HG03066 (cell line): ENCODE measurements around the gene ZBTB25.

Source experiments
- ATAC-seq: cut with Tn5 transposase; IDR thresholded peaks from one replicate; pipeline ENCODE4 v1.9.1; 2021; ENCODE audit warnings: low read depth; ENCODE audit not compliant: unreplicated experiment

Gene ZBTB25

DNA sequence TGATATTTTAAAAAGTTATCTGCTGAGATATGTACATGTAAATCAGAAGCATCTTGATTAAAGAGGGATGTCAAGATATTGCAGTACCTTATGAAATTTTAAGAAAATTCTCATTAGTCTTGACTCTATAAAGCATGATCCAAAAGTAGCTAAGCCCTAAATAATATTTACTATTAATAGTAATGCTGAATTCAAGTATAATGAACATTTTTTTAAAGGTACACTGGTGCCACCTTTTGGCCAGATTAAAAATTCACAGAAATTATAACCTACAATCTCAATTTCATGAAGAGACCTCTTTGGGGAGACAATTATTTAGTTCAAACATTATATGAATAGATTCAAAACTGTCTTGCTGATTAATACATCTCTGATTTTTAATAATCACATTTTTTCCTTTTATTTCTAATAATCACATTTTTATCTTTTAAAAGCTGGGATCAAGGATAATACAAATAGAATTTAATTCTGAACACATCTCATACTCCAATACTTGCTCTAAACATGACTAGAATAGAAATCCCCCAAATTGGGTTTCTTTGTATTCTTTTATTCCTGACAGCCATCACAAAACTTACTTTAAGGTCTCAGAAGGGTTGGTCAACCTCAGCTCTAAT lies 24.9 kb downstream of the ZBTB25 start:
- ATAC-seq = no peak

DNA sequence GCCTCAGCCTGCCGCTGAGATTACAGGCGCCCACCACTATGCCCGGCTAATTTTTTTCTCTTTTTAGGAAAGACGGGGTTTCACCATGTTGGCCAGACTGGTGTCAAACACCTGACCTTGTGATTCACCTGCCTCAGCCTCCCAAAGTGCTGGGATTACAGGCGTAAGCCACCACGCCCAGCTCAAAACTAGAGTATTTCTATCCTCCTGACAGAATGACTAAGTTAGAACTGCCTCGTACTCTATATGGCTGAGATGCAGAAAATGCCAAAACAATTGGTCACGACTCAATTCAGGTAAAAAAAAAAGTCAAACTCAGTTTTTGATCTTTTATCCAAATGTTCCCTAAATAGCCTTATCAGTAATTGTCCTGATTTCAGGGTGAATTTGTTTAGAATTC lies 27.2 kb downstream of the ZBTB25 start:
- no peak for ATAC-seq

DNA sequence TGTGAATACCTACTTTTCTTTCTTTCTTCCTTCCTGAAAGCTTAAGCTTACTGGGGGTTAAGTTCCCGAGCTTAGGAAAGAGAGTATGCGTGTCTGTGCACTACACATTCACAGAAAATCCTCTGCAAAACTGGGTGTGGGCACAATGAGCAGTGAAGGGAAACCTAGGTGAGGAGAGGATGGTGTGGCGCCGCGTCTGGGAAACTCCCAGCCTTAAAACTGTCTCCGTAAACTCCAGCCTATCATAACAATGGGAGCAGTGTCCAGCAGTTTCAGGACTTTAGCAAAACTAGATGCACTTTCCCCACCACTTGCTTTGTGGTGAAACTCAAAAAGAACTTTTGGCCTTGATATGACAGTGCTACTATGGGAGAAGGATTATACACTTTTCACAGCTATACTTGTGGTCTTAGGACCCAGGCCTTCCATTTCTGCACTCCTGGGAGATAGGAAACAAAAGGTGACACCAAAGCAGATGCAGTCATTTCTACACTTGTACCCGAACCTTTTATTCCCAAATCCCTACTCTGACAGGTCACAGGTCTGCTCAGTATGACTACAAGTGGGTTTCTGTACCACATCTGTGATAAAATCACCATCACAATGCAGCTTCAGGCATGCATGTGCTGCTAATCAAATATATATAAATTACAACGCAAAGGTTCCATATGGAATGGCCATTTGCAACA lies 27.9 kb downstream of the ZBTB25 start:
- ATAC-seq = no peak

DNA sequence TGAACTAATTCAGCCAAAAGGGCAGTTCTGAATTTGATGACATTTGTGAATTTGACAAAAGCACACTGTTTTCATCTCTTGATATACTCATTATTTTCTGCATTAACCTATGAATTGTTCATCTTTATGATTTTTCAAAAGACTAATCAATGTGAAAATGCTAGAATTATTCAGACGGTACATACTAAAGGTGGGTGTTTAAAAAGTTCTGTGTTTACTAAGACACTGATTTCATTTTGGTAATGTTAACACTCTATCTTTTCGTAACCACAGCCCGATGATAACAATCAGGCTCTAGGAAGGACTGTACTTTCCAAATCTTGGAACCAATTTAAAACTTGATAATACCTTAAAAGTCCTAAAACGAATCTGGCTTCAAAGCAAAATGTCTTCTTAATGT lies 28.9 kb downstream of the ZBTB25 start:
- no peak for ATAC-seq

DNA sequence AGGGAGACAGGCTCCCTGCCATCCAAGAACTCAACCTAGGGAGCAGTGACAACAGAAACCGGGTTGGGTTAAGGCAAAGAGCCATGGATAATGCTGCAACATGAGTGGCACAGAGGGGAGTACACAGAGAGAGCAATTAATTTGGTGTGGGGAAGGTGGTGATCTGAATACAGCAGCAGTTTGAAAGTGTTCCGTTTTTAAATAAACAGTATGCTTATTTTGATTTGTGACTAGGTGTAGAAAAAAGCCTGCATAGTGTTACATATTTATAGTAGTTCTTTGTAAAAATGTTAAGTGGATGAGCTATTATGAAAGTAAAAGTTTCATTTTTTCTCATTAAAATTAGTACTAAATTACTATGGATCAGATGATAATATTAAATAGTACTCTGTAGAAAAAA lies 29.6 kb downstream of the ZBTB25 start:
- ATAC-seq = no peak

DNA sequence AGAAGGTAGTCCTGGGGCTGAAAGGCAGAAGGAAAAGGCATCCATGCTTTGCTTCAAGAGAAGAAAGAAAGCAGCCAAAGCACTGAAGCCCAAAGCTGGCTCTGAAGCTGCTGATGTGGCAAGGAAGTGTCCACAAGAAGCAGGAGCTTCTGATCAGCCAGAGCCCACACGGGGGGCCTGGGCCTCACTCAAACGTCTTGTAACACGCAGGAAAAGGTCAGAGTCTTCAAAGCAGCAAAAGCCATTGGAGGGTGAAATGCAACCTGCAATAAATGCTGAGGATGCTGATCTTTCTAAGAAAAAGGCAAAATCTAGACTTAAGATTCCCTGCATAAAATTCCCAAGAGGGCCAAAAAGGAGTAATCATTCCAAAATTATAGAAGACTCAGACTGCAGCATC lies 35.2 kb downstream of the ZBTB25 start:
- ATAC-seq = no peak

DNA sequence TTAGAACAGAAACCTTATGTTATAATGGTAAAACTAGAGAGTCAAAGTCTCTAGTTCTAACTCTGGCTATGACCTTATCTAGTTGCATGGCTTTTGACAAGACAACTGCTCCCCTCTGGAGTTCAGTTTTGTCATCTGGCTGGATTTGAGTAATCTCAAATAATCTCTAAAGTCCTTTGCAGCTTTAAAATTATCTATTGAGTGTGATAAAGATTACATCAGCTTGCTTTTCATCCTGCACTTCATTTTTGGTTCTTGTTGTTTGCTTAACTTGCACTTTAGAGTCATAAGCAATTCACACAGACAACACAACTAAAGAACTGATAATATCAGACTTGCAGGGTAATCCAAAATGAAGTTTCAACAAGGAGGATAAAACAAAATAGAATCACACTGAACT lies 36.1 kb downstream of the ZBTB25 start:
- no peak for ATAC-seq

DNA sequence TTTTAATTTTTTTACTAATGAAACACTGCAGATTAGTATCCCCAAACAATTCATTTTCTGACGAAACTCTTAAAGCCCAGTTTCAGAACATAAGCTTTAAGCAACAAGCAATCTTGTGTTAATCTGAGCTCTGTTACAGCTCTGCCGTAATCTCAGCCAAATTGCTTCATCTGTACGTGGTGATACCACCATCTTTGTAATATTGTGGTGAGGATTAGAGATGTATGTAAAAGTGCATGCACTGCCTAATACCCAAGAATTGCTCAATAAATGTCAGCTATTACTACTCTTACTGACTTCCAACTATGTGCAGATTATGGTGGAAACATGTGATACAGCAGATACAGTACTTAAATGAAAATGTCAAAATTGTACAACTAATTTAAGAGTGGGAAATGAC lies 36.5 kb downstream of the ZBTB25 start:
- ATAC-seq = no peak

DNA sequence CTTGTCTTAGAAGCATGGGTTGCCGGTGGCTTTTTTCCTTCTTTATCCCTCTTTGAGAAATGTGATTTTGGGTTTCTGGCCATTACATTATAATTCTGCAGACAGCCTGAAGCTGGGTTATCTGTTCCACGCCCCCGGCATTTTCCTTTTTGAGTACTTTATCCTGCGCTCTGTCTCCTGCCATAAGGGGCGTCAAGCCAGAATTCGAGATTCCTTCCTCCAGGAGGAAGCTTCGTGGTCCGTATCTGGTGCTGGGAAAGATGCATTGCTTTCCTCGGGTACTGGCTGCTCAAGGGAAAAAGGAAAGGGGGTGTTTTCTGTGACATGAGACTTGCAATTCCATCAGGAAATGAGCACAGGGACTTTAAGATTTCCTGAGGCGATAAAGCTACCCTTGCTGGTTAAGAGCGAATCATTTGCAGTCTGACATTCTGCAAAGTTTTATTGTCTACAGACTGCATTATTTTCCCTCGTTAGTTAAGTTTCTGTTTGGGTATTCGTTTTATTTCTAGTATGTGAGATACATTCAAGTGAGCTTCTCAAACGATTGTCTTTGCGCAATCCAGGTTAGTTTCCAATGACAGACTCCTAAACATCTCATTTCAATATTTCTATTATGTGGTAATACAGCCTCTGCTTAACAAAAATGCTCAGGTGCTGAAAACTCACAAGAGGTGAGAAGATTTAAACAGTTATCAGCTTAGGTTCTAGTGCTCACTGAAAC lies 37.6 kb downstream of the ZBTB25 start:
- no peak for ATAC-seq

DNA sequence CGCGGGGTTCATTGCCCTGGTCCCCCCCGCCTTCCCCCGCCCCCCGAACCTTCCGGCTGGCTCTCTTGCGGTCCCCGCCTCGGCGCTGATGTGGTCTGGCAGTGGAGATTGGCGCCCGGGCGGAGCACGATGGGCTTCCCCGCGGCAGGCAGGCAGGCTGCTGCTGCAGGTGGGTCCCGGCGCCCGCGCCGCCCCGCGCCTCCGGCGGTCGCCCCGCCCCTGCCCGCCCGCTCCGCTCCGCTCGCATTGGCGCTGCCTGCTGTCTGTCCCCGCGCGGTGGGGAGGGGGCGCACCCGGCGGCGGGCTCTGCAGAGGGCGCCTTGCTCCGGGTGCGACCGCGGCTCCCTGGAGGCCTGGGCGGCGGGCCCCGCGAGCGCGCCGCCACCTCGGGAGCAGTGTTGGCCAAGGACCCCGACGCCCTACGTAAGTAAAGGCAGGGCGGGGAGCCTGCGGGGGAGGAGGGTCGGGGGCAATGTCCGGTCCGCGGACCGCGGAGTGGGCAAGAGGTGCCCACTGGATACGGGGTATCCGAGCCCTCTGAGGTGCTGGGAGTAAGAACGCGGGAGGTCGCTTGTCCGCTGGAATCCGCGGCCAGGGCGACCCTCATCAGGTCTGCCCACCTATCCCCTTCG lies 38.3 kb downstream of the ZBTB25 start, which contains the start of gene AKAP5:
Gene AKAP5, plus strand, starts transcription at position 309 of the 632 bp plus-strand sequence. CDS start 2,896 bp downstream, outside the sequence.
- peak; percentile 58 for ATAC-seq

DNA sequence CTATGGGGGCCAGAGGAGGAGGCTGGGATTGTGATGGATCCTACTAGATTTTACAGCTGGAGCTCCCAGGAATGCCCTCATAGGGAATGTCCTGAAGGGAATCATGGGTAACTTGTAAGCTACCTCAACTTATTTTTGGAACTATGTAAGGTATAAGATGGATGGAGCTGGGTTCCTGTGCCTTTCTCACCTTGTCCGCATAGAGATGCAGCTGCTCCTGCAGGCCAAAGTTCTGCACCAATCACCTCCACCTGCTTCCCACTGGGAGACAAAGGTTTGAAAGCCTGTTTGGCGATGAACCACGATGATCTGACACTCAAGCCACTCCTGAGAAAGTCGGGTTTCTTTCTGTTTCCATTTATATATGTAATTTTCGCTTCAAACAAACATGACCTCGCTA lies 39.0 kb downstream of the ZBTB25 start:
- ATAC-seq = peak; percentile 8

DNA sequence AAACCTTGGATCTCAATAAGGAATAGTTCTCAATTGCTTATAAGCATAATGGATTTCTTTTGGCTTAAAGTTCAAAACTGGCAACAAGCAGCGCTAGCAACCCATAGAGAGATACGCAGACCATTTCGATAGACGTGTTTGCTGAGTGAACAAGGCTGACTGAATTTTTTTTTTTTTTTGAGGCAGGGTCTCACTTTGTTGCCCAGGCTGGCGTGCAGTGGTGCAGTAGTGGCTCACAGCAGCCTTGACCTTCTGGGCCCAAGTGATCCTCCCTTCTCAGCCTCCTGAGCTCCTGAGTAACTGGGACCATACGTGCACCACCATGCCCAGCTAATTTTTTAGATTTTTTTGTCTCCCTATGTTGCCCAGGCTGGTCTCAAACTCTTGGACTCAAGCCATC lies 39.8 kb downstream of the ZBTB25 start:
- no peak for ATAC-seq

DNA sequence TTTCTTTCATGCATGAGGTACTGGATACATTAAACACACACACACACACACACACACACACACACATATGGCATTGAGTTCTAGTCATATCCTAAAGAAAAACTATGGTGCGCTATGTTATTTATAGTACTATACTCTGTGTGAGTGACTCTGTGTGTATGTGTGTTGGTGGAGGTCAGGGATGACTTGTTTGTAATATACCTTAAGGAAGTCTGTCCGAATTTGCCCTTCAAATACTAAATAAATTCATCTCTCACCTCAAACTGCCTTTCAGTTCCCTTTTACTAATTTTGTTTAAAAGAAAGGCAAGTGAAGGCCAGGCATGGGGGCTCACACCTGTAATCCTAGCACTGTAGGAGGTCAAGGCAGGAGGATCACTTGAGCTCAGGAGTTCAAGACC lies 40.4 kb downstream of the ZBTB25 start:
- ATAC-seq = no peak

DNA sequence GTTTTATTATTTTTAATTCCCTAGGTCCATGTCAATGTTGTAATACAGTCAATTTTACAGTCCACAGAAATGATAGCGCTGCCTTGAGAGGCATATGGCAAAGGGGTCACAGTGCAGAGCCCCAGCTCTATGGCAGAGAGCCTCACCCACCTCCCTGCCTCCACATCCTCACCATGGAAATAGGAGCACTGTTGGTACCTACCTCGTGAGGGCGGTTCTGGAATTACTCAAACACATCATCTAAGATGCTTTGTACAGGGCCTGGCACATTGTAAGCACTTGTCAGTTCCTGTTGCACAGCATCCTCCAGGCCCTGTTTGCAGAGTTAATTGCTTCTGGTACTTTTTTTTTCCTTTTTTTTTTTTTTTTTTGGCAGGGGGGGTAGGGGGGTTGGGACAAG lies 42.4 kb downstream of the ZBTB25 start:
- no peak for ATAC-seq

DNA sequence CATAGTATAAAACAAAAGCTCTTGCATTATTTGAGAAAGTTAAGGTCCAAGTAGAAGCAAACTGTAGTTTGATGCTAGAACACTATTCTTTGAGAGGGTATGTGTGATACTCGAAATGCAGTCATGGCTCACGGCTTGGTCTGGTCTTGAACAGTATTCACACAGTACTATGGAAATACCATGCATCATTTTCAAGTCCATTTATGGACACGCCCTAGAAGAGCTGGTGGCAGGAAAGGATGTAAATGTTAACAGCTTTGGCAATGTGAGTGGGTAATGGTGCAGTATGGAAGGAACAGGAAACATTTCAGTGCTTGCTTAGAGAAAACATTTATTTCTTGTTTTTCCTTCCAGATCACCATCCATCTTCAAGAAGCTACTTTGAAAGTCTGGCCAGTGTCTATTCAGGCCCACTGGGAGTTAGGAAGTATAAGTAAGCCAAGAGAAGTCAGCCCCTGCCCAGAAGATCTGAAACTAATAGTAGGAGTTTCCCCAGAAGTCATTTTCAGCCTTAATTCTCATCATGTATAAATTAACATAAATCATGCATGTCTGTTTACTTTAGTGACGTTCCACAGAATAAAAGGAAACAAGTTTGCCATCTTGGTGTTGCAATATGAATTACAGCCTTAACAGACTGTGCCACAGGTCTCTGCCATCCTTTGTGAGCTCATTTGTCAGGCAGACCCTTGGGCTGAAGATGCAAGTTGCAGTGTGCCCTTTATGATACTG lies 44.1 kb downstream of the ZBTB25 start:
- no peak for ATAC-seq

DNA sequence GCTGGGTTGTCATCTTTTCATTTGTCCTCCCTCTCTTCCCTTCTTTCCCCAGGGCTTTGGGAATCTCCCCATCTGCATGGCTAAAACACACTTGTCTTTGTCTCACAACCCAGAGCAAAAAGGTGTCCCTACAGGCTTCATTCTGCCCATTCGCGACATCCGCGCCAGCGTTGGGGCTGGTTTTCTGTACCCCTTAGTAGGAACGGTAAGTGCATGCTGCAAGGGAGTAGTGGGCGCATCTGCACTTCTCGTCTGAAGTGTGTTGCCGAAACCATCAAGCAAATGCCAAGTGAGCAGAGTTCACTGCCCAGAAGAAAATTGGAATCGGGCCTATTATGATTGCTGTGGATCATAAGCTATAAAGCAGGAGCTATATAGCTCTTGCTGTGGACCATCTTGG lies 49.0 kb downstream of the ZBTB25 start:
- ATAC-seq = no peak

DNA sequence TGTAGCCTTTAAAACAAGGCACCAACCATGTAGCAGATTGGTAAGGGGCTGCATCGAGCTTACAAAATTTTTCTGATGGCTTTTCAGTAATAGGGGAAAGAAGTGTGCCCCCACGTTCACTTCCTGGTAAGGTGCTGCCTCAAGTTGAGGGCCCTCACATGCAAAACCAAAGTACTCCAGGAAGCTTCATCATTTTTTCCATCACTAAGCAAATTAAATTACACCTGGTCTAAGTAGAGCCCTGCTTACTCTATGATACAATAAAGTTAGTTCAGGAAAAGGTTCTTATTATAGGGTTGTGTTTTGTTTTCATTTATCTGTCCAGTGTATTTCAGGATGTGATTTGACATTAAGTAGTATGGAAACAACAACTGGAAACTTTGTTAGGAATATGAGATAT lies 53.4 kb downstream of the ZBTB25 start:
- no peak for ATAC-seq

DNA sequence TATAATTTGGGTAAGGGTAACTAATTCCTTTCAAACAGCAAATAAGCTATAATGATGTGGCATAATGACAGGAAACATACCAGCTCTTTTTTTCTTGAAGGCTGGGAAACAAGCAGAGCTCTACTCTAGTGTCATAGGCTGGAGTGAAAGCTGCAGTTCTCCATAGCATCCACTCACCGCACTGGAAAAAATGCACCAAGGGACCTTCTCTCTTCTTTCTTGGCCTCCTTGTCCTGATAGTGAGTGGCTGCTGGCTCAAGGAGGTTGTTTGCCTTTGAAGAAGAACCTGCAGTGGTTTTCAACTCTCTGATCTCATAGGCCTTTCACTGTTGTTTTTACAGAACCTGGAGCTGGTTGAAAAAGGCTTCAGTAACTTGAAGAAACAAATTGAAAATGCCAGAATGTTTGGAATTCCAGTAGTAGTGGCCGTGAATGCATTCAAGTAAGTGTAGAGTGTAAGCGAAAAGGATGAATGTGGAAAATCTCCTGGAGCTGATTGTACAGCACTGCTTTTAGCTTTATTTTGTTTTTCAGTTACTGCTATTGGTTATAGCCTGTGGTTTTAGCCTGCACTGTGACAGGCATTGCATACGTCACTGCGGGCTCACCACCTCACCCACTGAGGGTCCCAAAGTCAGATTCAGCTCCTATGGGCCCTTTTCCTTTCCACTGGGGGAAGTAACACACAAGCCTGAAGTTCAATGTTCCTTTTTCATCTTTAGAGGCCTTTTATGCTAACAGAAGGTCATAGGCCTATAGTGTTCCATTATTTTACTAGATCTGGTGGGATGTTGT lies 55.6 kb downstream of the ZBTB25 start:
- no peak for ATAC-seq

DNA sequence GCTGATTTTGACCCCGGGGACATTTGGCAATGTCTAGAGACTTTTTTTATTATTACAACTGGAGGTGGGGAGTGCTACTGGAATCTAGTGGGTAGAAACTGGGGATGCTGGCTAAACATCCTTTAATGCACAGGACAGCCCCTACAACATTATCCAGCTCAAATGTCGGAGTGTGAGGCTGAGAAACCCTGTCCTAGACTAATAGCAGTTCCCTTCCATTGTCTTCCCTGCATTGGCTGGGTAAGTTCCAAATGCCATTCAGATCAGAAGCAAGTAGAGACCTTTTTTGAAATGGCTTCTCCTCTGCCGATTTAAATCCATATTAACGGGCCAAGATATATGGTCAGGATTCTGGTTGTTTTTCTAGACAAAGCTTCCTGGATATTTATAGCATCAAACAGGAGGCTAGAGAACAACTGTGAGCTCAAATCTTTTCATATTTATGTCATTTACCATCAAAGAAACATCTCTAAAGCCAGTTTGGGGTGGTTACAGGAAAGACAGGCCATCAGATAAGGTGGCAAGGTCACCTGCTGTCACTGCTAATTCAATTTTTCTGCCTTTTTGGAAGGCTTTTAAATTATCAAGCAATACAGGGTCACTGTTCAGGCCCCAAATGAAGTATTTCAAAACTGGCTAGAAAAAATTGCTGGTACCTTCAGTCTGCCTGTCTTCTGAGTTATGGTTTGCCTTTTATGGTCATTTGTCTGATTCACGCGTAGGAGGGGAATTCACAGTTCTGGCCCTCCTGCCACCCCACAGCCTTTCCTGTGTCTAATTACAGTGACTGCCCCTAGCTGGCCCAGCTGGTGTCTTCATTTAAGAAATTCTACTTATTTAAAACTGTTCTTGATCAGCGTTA lies 58.4 kb downstream of the ZBTB25 start:
- peak; percentile 99 for ATAC-seq
